ENCODE data around the gene ASPA.
A peak's percentile ranks its signal among the peaks of the same experiment; 100 is the strongest.

The ASPA gene

DNA sequence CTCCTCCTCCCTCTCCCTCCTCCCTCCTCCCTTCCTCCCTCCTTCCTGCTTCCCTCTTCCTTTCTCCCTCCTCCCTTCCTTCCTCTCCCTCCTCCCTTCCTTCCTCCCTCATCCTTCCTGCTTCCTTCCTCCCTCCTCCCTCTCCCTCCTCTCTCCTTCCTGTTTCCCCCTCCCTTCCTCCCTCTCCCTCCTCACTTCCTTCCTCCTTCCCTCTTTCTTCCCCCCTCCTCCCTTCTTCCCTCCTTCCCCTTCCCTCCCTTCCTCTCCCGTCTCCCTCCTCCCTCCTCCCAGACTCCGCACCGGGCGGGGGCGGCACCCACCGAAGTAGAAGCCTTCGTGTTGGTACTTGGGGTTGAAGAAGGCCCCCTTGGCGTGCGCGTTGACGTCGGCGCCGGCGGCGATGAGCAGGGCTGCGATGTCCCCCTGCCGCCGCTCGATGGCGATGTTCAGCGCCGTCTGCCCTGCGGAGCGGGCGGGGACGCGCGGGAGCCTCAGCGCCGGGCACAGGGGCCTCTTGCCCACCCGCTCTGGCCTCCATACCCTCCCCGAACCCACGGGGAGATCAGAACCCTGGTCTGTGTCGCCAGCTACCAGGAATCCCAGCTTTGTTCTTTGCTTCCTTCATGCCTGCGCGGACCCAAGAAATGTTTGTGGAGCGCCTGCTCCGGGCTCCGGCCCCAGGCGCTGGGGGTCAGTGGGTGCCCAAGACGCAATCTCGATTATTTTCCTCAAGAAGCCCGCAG, 59.6 kb downstream of the ASPA start:
- no peaks in the 10 kb centered on the region for H3K79me2 ChIP-seq
- peak overlapping the region; percentile 47 for H3K27ac ChIP-seq
- peak overlapping the region; percentile 57 for H3K4me2 ChIP-seq (ENCODE audit: low read length)
- no peak overlapping the region for H3K9ac ChIP-seq
- H3K4me3 ChIP-seq (ENCODE audit: low read depth, low read length): peak overlapping the region; percentile 39
- H3K27me3 ChIP-seq (ENCODE audit: control insufficient read depth, insufficient read depth, low read length): no peaks in the 10 kb centered on the region
- H3K36me3 ChIP-seq (ENCODE audit: control insufficient read depth, insufficient read depth, low read length): no peaks in the 10 kb centered on the region
- TF ChIP-seq, protein P1, sequence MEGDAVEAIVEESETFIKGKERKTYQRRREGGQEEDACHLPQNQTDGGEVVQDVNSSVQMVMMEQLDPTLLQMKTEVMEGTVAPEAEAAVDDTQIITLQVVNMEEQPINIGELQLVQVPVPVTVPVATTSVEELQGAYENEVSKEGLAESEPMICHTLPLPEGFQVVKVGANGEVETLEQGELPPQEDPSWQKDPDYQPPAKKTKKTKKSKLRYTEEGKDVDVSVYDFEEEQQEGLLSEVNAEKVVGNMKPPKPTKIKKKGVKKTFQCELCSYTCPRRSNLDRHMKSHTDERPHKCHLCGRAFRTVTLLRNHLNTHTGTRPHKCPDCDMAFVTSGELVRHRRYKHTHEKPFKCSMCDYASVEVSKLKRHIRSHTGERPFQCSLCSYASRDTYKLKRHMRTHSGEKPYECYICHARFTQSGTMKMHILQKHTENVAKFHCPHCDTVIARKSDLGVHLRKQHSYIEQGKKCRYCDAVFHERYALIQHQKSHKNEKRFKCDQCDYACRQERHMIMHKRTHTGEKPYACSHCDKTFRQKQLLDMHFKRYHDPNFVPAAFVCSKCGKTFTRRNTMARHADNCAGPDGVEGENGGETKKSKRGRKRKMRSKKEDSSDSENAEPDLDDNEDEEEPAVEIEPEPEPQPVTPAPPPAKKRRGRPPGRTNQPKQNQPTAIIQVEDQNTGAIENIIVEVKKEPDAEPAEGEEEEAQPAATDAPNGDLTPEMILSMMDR (IDR thresholded peaks at IDR 0.05): peak; percentile 71
- H3K4me1 ChIP-seq: peaks cover 2% of the 10 kb centered on the region
- peak overlapping the region; percentile 98 for H2AFZ ChIP-seq
- H3K9me3 ChIP-seq (ENCODE audit: control insufficient read depth, low read length): no peaks in the 10 kb centered on the region

DNA sequence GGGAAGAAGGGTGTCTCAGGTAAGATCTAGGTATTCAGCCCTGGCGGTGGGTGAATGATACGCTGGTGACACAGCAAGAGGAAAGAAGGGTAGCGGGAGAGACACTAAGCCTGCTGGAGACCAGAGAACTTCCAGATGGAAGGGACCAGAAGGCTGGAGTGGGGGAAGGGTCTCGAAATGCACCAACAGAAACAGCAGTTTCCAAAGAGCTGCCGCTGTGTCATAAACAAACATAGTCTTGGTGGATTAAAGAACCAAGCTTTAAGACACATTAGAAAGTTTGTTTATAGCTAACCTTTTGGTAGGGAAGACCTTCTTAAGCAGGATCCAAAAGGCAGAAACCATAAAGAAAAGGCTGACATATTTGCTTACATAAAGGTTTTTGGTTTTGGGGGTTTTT, 60.9 kb downstream of the ASPA start:
- Histone ChIP-seq H2AFZ (peak overlapping the region; percentile 14), H3K4me1 (peaks cover 2% of the 10 kb centered on the region), H3K4me2 (ENCODE audit: low read length) (no peak overlapping the region), H3K27ac (no peak overlapping the region), H3K9ac (no peak overlapping the region), H3K9me3 (ENCODE audit: control insufficient read depth, low read length) (no peaks in the 10 kb centered on the region), H3K27me3 (ENCODE audit: control insufficient read depth, insufficient read depth, low read length) (no peaks in the 10 kb centered on the region), H3K79me2 (no peaks in the 10 kb centered on the region), H3K36me3 (ENCODE audit: control insufficient read depth, insufficient read depth, low read length) (no peaks in the 10 kb centered on the region), H3K4me3 (ENCODE audit: low read depth, low read length) (no peak overlapping the region)
- TF ChIP-seq, protein P1 (IDR thresholded peaks at IDR 0.05): no peak

DNA sequence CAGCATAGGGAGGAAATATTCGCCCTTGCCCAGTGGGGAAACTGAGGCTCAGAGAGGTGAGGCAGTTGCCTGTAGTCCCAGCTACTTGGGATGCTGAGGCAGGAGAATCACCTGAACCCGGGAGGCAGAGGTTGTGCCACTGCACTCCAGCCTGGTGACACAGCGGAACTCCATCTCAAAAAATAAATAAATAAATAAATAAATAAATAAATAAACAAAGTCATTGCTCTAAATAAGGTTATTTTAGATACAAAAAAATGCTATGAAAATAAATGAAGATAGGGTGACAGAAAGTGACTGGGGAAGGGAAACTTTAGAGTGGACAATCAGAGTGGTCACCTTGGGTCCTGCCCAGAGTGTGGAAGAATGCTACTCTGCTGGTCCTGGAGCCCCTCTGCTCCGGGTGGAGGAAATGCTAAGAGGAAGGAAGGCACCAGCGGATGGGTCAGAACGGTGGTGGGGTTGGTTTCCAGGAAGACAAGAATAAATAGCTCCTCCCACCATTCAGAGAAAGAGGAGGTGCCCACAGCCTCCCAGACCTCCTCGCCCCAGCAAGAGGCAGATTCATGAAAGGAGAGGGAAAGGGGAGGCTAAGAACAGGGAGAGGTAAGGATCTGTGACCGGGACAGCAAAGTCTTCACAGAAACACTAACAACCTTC, 64.2 kb downstream of the ASPA start:
- no peak overlapping the region for H3K27ac ChIP-seq
- no peak overlapping the region for H3K4me2 ChIP-seq (ENCODE audit: low read length)
- no peaks in the 10 kb centered on the region for H3K9me3 ChIP-seq (ENCODE audit: control insufficient read depth, low read length)
- no peaks in the 10 kb centered on the region for H3K36me3 ChIP-seq (ENCODE audit: control insufficient read depth, insufficient read depth, low read length)
- H2AFZ ChIP-seq: no peak overlapping the region
- TF ChIP-seq, protein P1 (IDR thresholded peaks at IDR 0.05): no peak
- H3K9ac ChIP-seq: no peak overlapping the region
- H3K27me3 ChIP-seq (ENCODE audit: control insufficient read depth, insufficient read depth, low read length): no peaks in the 10 kb centered on the region
- peaks cover 2% of the 10 kb centered on the region for H3K4me1 ChIP-seq
- no peaks in the 10 kb centered on the region for H3K79me2 ChIP-seq
- no peak overlapping the region for H3K4me3 ChIP-seq (ENCODE audit: low read depth, low read length)

DNA sequence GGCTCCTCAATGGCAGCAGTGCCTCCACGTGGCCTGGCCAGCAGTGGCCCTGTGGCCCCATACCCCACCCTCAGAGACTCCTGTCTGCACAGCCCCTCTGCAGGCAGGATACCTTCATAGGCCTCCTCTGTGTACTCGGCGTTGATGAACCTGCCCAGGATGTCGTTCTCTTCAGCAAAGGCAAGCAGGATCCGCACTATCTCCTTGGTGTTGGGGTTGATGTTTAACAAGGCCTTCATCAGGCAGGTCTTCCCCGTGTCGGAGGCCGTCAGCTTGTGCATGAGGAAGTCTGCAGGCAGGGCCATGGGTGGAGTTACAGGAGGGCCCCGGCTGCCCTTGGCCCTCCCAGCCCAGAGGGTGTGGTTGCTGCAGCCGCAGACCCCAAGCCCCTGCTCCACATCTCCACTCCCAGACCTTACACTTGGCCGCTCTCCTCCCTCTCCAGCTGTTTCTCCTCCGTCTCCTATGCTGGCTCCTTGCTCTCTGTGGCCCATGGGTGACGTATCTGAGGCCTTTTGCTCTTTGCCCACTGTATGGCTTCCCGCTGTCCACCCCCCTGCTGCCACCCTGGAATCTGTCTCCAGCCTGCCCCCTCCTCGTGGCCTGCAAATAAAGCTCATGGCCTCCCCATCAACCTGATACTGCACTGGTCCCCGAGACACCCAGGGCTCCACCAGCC, 66.8 kb downstream of the ASPA start:
- Histone ChIP-seq H3K36me3 (ENCODE audit: control insufficient read depth, insufficient read depth, low read length) (no peaks in the 10 kb centered on the region), H3K9me3 (ENCODE audit: control insufficient read depth, low read length) (no peaks in the 10 kb centered on the region), H3K4me3 (ENCODE audit: low read depth, low read length) (no peak overlapping the region), H3K27ac (no peak overlapping the region), H3K27me3 (ENCODE audit: control insufficient read depth, insufficient read depth, low read length) (no peaks in the 10 kb centered on the region), H3K79me2 (no peaks in the 10 kb centered on the region), H3K4me1 (no peaks in the 10 kb centered on the region), H3K4me2 (ENCODE audit: low read length) (no peak overlapping the region), H3K9ac (no peak overlapping the region), H2AFZ (no peak overlapping the region)
- TF ChIP-seq, protein P1 (IDR thresholded peaks at IDR 0.05): no peak

All from parathyroid adenoma (tissue), 2 donors.